22Rv1 (cell line): ENCODE results near the gene XYLT2.

Source experiments
- CTCF ChIP-seq: fragments of 450-650 bp; IDR thresholded peaks from 2 replicates; pipeline ENCODE4 v1.5.1; 2017; ENCODE audit warnings: mild to moderate bottlenecking
- ZFX ChIP-seq: fragments of 450-650 bp; IDR thresholded peaks from 2 replicates; pipeline ENCODE4 v1.6.1; 2017; ENCODE audit warnings: antibody characterized with exemption, borderline replicate concordance

GRCh38 chr17:50329716-50330115, 16.2 kb upstream of the XYLT2 start:
- no peak for TF ChIP-seq CTCF
- no peak for TF ChIP-seq ZFX
